Endothelial cell (in vitro differentiated cells): ENCODE results near the gene MECR. TPM values are rescaled to one million over a fixed set of nuclear protein-coding genes. Genes with fewer than 3 reads are reported as not detected.

Experiments
- DNase-seq: peaks from one replicate; pipeline ENCODE4 v3.0.0; 2021; ENCODE audit warnings: low spot score
- H3K27ac Mint-ChIP-seq: one replicate; pipeline ENCODE4 v1.8.0; 2021; ENCODE audit warnings: mixed read lengths, inconsistent platforms; ENCODE audit not compliant: unreplicated experiment
- H3K27me3 Mint-ChIP-seq: one replicate; pipeline ENCODE4 v1.8.0; 2021; ENCODE audit warnings: mild to moderate bottlenecking, moderate library complexity, mixed read lengths, inconsistent platforms; ENCODE audit not compliant: unreplicated experiment
- H3K36me3 Mint-ChIP-seq: one replicate; pipeline ENCODE4 v1.8.0; 2021; ENCODE audit warnings: mild to moderate bottlenecking, low read depth, mixed read lengths, inconsistent platforms; ENCODE audit not compliant: unreplicated experiment
- H3K4me1 Mint-ChIP-seq: one replicate; pipeline ENCODE4 v1.8.0; 2021; ENCODE audit warnings: mild to moderate bottlenecking, mixed read lengths, inconsistent platforms; ENCODE audit not compliant: unreplicated experiment
- H3K4me3 Mint-ChIP-seq: one replicate; pipeline ENCODE4 v1.8.0; 2021; ENCODE audit warnings: mild to moderate bottlenecking, mixed read lengths, inconsistent platforms; ENCODE audit not compliant: unreplicated experiment
- H3K9me3 Mint-ChIP-seq: one replicate; pipeline ENCODE4 v1.8.0; 2021; ENCODE audit warnings: mixed read lengths, inconsistent platforms; ENCODE audit not compliant: unreplicated experiment
- CTCF ChIP-seq: fragments of 200-600 bp; sonication (generic); IDR thresholded peaks from one replicate; pipeline ENCODE4 v1.5.0; 2021; ENCODE audit warnings: antibody characterized with exemption; ENCODE audit not compliant: unreplicated experiment
- total RNA-seq: library from RNA; stranded (reverse); fragmentation: NEBNext Ultra II Directional; extraction: Animal tissue kit (Norgen Biotek cat#: 25700); gene quantifications from one replicate; pipeline ENCODE4 v1.2.1, GENCODE V29; 2021; ENCODE audit not compliant: unreplicated experiment

MECR gene
- total RNA-seq, 1 donor from 2014 or later, result 20.2 TPM

DNA sequence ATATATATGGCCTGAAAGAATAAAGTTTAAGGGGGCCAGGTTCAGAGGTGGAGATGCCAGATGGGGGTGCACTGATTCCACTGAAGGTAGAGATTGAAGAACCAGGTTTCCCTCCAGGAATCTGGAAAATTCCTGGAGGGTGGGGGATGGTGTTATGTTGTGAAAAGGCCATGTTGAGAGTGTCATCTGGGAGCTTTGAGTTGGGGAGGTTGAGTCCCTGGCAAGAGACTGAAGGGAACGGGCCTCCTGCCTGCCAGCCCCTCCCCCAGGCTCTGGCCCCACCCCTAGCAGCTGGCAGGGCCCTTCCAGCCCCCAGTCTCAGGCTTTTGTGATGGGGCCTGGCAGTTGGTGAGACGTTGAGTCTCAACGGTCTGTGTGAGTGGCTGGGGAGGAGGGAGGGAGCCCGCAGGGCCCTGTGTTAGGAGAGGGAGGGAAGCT lies 9.7 kb upstream of the MECR start:
- DNase-seq, result peak; percentile 36
- H3K27ac Mint-ChIP-seq, result no peak overlapping the region
- H3K9me3 Mint-ChIP-seq, result no peaks in the 10 kb centered on the region

GRCh38 chr1:29239142-29239541 lies 8.4 kb upstream of the MECR start:
- H3K4me3 Mint-ChIP-seq, result no peak overlapping the region
- no peak for TF ChIP-seq CTCF
- H3K27me3 Mint-ChIP-seq, result peaks cover 31% of the 10 kb centered on the region
- no peak overlapping the region for H3K27ac Mint-ChIP-seq
- no peak for DNase-seq
- peaks cover 19% of the 10 kb centered on the region for H3K4me1 Mint-ChIP-seq
- no peaks in the 10 kb centered on the region for H3K9me3 Mint-ChIP-seq
- peaks cover 10% of the 10 kb centered on the region for H3K36me3 Mint-ChIP-seq

More for the DNA sequence above, 9.7 kb upstream of the MECR start:
- peak; percentile 33 for TF ChIP-seq CTCF
- peaks cover 31% of the 10 kb centered on the region for H3K27me3 Mint-ChIP-seq
- no peak overlapping the region for H3K4me3 Mint-ChIP-seq
- H3K4me1 Mint-ChIP-seq, result peaks cover 19% of the 10 kb centered on the region
- peaks cover 10% of the 10 kb centered on the region for H3K36me3 Mint-ChIP-seq

DNA sequence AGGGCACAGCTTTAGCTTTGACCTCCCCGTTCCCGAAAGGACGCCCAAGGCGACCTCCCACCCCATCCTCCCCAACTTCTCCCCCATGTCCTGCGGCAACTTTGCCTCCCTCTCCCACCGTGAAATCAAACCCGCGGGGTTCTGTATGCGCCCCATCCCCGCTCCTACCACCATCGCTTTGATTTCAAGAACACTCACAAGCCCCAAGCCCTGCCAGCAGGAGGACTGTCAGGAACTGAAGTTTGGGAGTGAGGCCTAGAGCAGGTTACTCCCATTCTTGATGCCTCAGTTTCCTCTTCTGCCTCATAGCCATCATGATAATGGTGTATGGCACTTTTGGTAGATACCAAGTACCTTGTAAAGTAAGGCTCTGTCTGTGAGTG lies 7.9 kb upstream of the MECR start:
- no peak overlapping the region for H3K27ac Mint-ChIP-seq
- no peaks in the 10 kb centered on the region for H3K9me3 Mint-ChIP-seq
- TF ChIP-seq CTCF, result no peak
- peak overlapping the region; percentile 77 for H3K4me3 Mint-ChIP-seq
- H3K27me3 Mint-ChIP-seq, result peaks cover 31% of the 10 kb centered on the region
- peaks cover 10% of the 10 kb centered on the region for H3K36me3 Mint-ChIP-seq
- H3K4me1 Mint-ChIP-seq, result peaks cover 19% of the 10 kb centered on the region
- DNase-seq, result no peak

GRCh38 chr1:29237852-29238619 lies 7.3 kb upstream of the MECR start:
- peaks cover 20% of the 10 kb centered on the region for H3K4me1 Mint-ChIP-seq
- no peak overlapping the region for H3K27ac Mint-ChIP-seq
- DNase-seq, result peak; percentile 38
- H3K9me3 Mint-ChIP-seq, result no peaks in the 10 kb centered on the region
- H3K36me3 Mint-ChIP-seq, result peaks cover 10% of the 10 kb centered on the region
- peak overlapping the region; percentile 91 for H3K4me3 Mint-ChIP-seq
- peaks cover 31% of the 10 kb centered on the region for H3K27me3 Mint-ChIP-seq
- no peak for TF ChIP-seq CTCF

DNA sequence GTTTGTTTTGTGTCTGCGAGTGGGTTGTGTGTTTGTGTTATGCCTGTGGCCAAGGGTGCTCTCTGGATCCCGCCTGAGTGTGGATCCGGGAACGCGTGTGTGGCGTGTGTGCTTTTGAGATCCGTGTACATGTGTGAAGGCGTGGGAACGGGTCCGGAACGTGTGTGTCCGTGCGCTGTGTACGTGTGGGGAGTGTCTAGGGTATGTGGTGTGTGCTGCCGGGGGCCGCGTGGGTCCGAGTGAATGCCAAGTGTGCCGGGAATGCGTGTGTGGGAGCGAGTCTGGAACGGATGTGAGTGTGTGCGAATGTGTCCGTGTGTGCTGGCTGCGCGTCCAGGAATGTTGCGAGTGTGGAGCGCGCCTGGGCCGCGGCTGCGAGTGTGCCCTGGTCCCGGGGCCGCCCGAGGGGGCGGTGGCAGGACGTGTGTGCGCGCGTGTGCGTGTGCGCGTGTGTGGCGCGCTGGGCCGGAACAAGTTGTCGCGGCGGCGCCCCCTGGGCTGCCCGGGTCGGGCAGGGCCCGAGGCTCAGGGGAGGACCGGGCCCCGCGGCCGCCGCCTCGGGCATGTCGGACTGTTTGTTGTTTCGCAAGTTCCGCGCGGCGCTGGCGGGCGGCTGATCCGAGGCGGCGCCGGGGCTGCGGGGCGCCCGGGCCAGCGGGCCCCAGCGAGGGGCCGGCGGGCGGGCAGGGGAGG lies 6.5 kb upstream of the MECR start:
- peak overlapping the region; percentile 19 for H3K27ac Mint-ChIP-seq
- peaks cover 31% of the 10 kb centered on the region for H3K27me3 Mint-ChIP-seq
- H3K36me3 Mint-ChIP-seq, result peaks cover 10% of the 10 kb centered on the region
- peak overlapping the region; percentile 89 for H3K4me3 Mint-ChIP-seq
- no peaks in the 10 kb centered on the region for H3K9me3 Mint-ChIP-seq
- peak; percentile 36 for DNase-seq
- peaks cover 23% of the 10 kb centered on the region for H3K4me1 Mint-ChIP-seq
- no peak for TF ChIP-seq CTCF
